ENCODE results near the gene ISG15. TPM values are rescaled to one million over a fixed set of nuclear protein-coding genes. Genes with fewer than 3 reads are reported as not detected.
A peak's percentile ranks its signal among the peaks of the same experiment; 100 is the strongest.

The ISG15 gene
- total RNA-seq, 2 donors from 2014 or later, result 81.0 to 197 TPM

GRCh38 chr1:1037366-1038327, 24.4 kb downstream of the ISG15 start:
- peaks cover 23% of the 10 kb centered on the region for H3K4me1 Mint-ChIP-seq (ENCODE audit: low read depth)

GRCh38 chr1:1038694-1039093, 25.4 kb downstream of the ISG15 start:
- DNase-seq (no peak), ATAC-seq (replicated peaks in 1 of 2) (no peak)
- no peaks in the 10 kb centered on the region for H3K9me3 Mint-ChIP-seq
- H3K4me3 Mint-ChIP-seq, result peak overlapping the region; percentile 7 to 89
- H3K27ac Mint-ChIP-seq, result no peak overlapping the region
- H3K4me1 Mint-ChIP-seq (ENCODE audit: low read depth), result peaks cover 23% of the 10 kb centered on the region
- peaks cover 0 to 3% of the 10 kb centered on the region in 2 donors for H3K36me3 Mint-ChIP-seq (ENCODE audit: insufficient read depth in 2 of 2)
- H3K27me3 Mint-ChIP-seq (ENCODE audit: low read depth), result peaks cover 16% of the 10 kb centered on the region

More at GRCh38 chr1:1037366-1038327, 24.4 kb downstream of the ISG15 start:
- Mint-ChIP-seq H3K4me3 (no peak overlapping the region), H3K36me3 (ENCODE audit: insufficient read depth in 2 of 2) (peaks cover 0 to 1% of the 10 kb centered on the region in 2 donors), H3K27me3 (ENCODE audit: low read depth) (peaks cover 16% of the 10 kb centered on the region), H3K9me3 (no peaks in the 10 kb centered on the region), H3K27ac (no peak overlapping the region)
- DNase-seq (no peak), ATAC-seq (replicated peaks in 1 of 2) (no peak)

- Mint-ChIP-seq H3K4me1 (ENCODE audit: low read depth) (peaks cover 23% of the 10 kb centered on the region), H3K27me3 (ENCODE audit: low read depth) (peaks cover 16% of the 10 kb centered on the region), H3K27ac (no peak overlapping the region), H3K9me3 (no peaks in the 10 kb centered on the region), H3K4me3 (peak overlapping the region; percentile 74 to 89), H3K36me3 (ENCODE audit: insufficient read depth in 2 of 2) (peaks cover 0 to 3% of the 10 kb centered on the region in 2 donors)
- ATAC-seq (replicated peaks in 1 of 2) (peak; percentile 48 to 51), DNase-seq (peak; percentile 41 to 61)
Observed at GRCh38 chr1:1039145-1039910, 26.0 kb downstream of the ISG15 start.

GRCh38 chr1:1040004-1040991, 27.0 kb downstream of the ISG15 start:
- peak; percentile 85 to 90 for DNase-seq
- no peak overlapping the region for H3K27ac Mint-ChIP-seq
- peak; percentile 89 to 90 for ATAC-seq (replicated peaks in 1 of 2)
- H3K4me1 Mint-ChIP-seq (ENCODE audit: low read depth), result peaks cover 23% of the 10 kb centered on the region
- H3K36me3 Mint-ChIP-seq (ENCODE audit: insufficient read depth in 2 of 2), result peaks cover 0 to 1% of the 10 kb centered on the region in 2 donors
- H3K4me3 Mint-ChIP-seq, result peak overlapping the region; percentile 74 to 89
- no peaks in the 10 kb centered on the region for H3K9me3 Mint-ChIP-seq
- H3K27me3 Mint-ChIP-seq (ENCODE audit: low read depth), result peaks cover 16% of the 10 kb centered on the region

DNA sequence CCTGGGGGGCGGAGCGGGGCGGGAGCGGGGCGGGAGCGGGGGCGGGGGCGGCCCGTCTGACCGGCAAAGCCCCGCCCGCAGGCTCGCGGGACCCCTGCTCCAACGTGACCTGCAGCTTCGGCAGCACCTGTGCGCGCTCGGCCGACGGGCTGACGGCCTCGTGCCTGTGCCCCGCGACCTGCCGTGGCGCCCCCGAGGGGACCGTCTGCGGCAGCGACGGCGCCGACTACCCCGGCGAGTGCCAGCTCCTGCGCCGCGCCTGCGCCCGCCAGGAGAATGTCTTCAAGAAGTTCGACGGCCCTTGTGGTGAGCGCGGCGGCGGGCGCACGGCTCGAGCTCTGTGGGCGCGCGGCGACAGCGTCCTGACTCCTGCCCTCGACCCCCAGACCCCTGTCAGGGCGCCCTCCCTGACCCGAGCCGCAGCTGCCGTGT, 27.8 kb downstream of the ISG15 start:
- ATAC-seq (replicated peaks in 1 of 2) (peak; percentile 22 to 26), DNase-seq (no peak)
- Mint-ChIP-seq H3K4me1 (ENCODE audit: low read depth) (peaks cover 23% of the 10 kb centered on the region), H3K36me3 (ENCODE audit: insufficient read depth in 2 of 2) (peaks cover 0 to 1% of the 10 kb centered on the region in 2 donors), H3K9me3 (no peaks in the 10 kb centered on the region), H3K4me3 (no peak overlapping the region), H3K27me3 (ENCODE audit: low read depth) (peaks cover 16% of the 10 kb centered on the region), H3K27ac (no peak overlapping the region)

- no peak overlapping the region for H3K27ac Mint-ChIP-seq
- peaks cover 16% of the 10 kb centered on the region for H3K27me3 Mint-ChIP-seq (ENCODE audit: low read depth)
- no peak overlapping the region for H3K4me3 Mint-ChIP-seq
- peaks cover 19% of the 10 kb centered on the region for H3K4me1 Mint-ChIP-seq (ENCODE audit: low read depth)
- no peaks in the 10 kb centered on the region for H3K9me3 Mint-ChIP-seq
- peaks cover 0 to 1% of the 10 kb centered on the region in 2 donors for H3K36me3 Mint-ChIP-seq (ENCODE audit: insufficient read depth in 2 of 2)
- ATAC-seq (replicated peaks in 1 of 2) (no peak), DNase-seq (no peak)
Observed at GRCh38 chr1:1041873-1042272, 28.6 kb downstream of the ISG15 start.

GRCh38 chr1:1042835-1043234, 29.5 kb downstream of the ISG15 start:
- H3K9me3 Mint-ChIP-seq, result no peaks in the 10 kb centered on the region
- ATAC-seq (replicated peaks in 1 of 2) (no peak), DNase-seq (no peak)
- H3K4me1 Mint-ChIP-seq (ENCODE audit: low read depth), result peaks cover 18% of the 10 kb centered on the region
- peaks cover 16% of the 10 kb centered on the region for H3K27me3 Mint-ChIP-seq (ENCODE audit: low read depth)
- peaks cover 0 to 1% of the 10 kb centered on the region in 2 donors for H3K36me3 Mint-ChIP-seq (ENCODE audit: insufficient read depth in 2 of 2)
- no peak overlapping the region for H3K27ac Mint-ChIP-seq
- H3K4me3 Mint-ChIP-seq, result no peak overlapping the region

DNA sequence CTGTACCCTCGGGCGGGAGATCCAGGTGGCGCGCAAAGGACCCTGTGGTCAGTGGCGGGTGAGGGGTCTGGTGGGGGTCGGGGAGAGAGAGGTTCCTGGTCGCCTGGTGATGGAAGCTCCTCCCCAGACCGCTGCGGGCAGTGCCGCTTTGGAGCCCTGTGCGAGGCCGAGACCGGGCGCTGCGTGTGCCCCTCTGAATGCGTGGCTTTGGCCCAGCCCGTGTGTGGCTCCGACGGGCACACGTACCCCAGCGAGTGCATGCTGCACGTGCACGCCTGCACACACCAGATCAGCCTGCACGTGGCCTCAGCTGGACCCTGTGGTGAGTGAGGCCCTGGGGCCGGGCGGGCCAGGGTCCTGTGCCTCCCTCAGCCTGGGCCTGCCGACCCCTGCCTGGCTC, 30.1 kb downstream of the ISG15 start:
- no peak overlapping the region for H3K4me3 Mint-ChIP-seq
- peaks cover 16% of the 10 kb centered on the region for H3K4me1 Mint-ChIP-seq (ENCODE audit: low read depth)
- ATAC-seq (replicated peaks in 1 of 2) (no peak), DNase-seq (no peak)
- H3K36me3 Mint-ChIP-seq (ENCODE audit: insufficient read depth in 2 of 2), result peaks cover 0 to 1% of the 10 kb centered on the region in 2 donors
- no peaks in the 10 kb centered on the region for H3K9me3 Mint-ChIP-seq
- no peak overlapping the region for H3K27ac Mint-ChIP-seq
- H3K27me3 Mint-ChIP-seq (ENCODE audit: low read depth), result peaks cover 14% of the 10 kb centered on the region

DNA sequence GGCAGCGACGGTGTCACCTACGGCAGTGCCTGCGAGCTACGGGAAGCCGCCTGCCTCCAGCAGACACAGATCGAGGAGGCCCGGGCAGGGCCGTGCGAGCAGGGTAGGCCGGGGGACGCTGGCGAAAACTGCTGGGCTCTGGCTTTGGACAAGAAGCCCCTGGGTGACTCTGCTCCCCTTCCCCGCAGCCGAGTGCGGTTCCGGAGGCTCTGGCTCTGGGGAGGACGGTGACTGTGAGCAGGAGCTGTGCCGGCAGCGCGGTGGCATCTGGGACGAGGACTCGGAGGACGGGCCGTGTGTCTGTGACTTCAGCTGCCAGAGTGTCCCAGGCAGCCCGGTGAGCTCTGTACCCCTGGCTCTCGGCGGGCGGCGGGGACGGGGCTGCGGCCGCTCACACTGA, 30.6 kb downstream of the ISG15 start:
- no peak for ATAC-seq (replicated peaks in 1 of 2)
- no peaks in the 10 kb centered on the region for H3K9me3 Mint-ChIP-seq
- peaks cover 0 to 1% of the 10 kb centered on the region in 2 donors for H3K36me3 Mint-ChIP-seq (ENCODE audit: insufficient read depth in 2 of 2)
- peaks cover 10% of the 10 kb centered on the region for H3K4me1 Mint-ChIP-seq (ENCODE audit: low read depth)
- H3K27ac Mint-ChIP-seq, result no peak overlapping the region
- H3K27me3 Mint-ChIP-seq (ENCODE audit: low read depth), result peaks cover 9% of the 10 kb centered on the region
- DNase-seq, result no peak
- H3K4me3 Mint-ChIP-seq, result no peak overlapping the region

GRCh38 chr1:1044455-1045078, 31.3 kb downstream of the ISG15 start:
- Mint-ChIP-seq H3K9me3 (no peaks in the 10 kb centered on the region), H3K27me3 (ENCODE audit: low read depth) (peaks cover 3% of the 10 kb centered on the region), H3K4me3 (no peak overlapping the region), H3K36me3 (ENCODE audit: insufficient read depth in 2 of 2) (peaks cover 0 to 1% of the 10 kb centered on the region in 2 donors), H3K4me1 (ENCODE audit: low read depth) (peaks cover 4% of the 10 kb centered on the region), H3K27ac (no peak overlapping the region)
- DNase-seq (no peak), ATAC-seq (replicated peaks in 1 of 2) (no peak)

- DNase-seq, result no peak
- Mint-ChIP-seq H3K9me3 (no peaks in the 10 kb centered on the region), H3K36me3 (ENCODE audit: insufficient read depth in 2 of 2) (peaks cover 0 to 1% of the 10 kb centered on the region in 2 donors), H3K4me1 (ENCODE audit: low read depth) (no peaks in the 10 kb centered on the region), H3K27ac (no peak overlapping the region), H3K4me3 (no peak overlapping the region), H3K27me3 (ENCODE audit: low read depth) (no peaks in the 10 kb centered on the region)
- ATAC-seq (replicated peaks in 1 of 2), result no peak
Observed at GRCh38 chr1:1045129-1045528, 31.8 kb downstream of the ISG15 start.

DNA sequence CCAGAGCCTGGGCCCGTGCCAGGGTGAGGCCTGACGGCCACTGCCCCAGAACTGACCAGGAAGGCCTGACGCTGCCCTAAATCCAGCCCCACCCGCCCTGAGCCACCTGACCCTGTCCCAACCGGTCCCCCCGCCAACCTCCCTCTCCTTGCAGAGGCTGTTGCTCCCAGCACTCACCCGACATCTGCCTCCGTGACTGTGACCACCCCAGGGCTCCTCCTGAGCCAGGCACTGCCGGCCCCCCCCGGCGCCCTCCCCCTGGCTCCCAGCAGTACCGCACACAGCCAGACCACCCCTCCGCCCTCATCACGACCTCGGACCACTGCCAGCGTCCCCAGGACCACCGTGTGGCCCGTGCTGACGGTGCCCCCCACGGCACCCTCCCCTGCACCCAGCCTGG, 32.9 kb downstream of the ISG15 start:
- DNase-seq (no peak), ATAC-seq (replicated peaks in 1 of 2) (no peak)
- no peaks in the 10 kb centered on the region for H3K9me3 Mint-ChIP-seq
- H3K4me3 Mint-ChIP-seq, result no peak overlapping the region
- H3K27ac Mint-ChIP-seq, result no peak overlapping the region
- no peaks in the 10 kb centered on the region for H3K27me3 Mint-ChIP-seq (ENCODE audit: low read depth)
- no peaks in the 10 kb centered on the region for H3K4me1 Mint-ChIP-seq (ENCODE audit: low read depth)
- H3K36me3 Mint-ChIP-seq (ENCODE audit: insufficient read depth in 2 of 2), result peaks cover 0 to 1% of the 10 kb centered on the region in 2 donors
